ENCODE measurements around the gene FOXB2. TPM values are rescaled to one million over a fixed set of nuclear protein-coding genes. Genes with fewer than 3 reads are reported as not detected.

The FOXB2 gene
- total and polyA plus RNA-seq, 2 of the 13 experiments (the other 11 are each of a cell fraction or from before 2014, with no cell fraction given) = not detected

GRCh38 chr9:77015327-77016048 is 4.0 kb upstream of the FOXB2 start:
- Histone ChIP-seq H4K20me1 (ENCODE audit: insufficient read depth, low read length) (no peaks in the 10 kb centered on the region), H3K9ac (ENCODE audit: insufficient read depth, low read depth, low read length) (no peak overlapping the region), H3K4me2 (ENCODE audit: low read depth, low read length) (no peak overlapping the region), H2AFZ (ENCODE audit: low read length) (no peak overlapping the region), H3K79me2 (ENCODE audit: insufficient read depth, low read length) (no peaks in the 10 kb centered on the region), H3K9me3 (ENCODE audit: low read length) (no peaks in the 10 kb centered on the region), H3K27me3 (ENCODE audit: control insufficient read depth in 1 of 2, insufficient read depth in 2 of 2, low read length in 2 of 2) (peaks cover 6 to 78% of the 10 kb centered on the region in 2 experiments), H3K36me3 (replicated peaks in 1 of 2; ENCODE audit: control insufficient read depth in 1 of 2, insufficient read depth in 2 of 2, low read length in 2 of 2) (no peaks in the 10 kb centered on the region), H3K4me1 (ENCODE audit: insufficient read depth, low read length) (no peaks in the 10 kb centered on the region), H3K4me3 (replicated peaks in 1 of 3; ENCODE audit: insufficient read depth in 1 of 3, low read depth in 2 of 3, low read length in 3 of 3) (no peak overlapping the region), H3K27ac (ENCODE audit: extremely low read length, insufficient read depth, low read length) (no peak overlapping the region)
- WGBS (ENCODE audit: low lambda C conversion rate) = 30% methylated on average over 30 of the region's 31 CpGs
- TF ChIP-seq MYNN (CRISPR knock-in tag; IDR thresholded peaks at IDR 0.05; ENCODE audit: low read depth) (no peak), REXO4 (CRISPR knock-in tag; IDR thresholded peaks at IDR 0.05; ENCODE audit: borderline replicate concordance) (no peak), ZNF282 (IDR thresholded peaks at IDR 0.05; ENCODE audit: partially characterized antibody) (no peak), HOXA3 (CRISPR knock-in tag; IDR thresholded peaks at IDR 0.05) (no peak), RFXAP (CRISPR knock-in tag; IDR thresholded peaks at IDR 0.05; ENCODE audit: borderline replicate concordance) (no peak), ZNF883 (CRISPR knock-in tag; IDR thresholded peaks at IDR 0.05; ENCODE audit: not compliant biosample characterization) (no peak), ZNF274 (CRISPR knock-in tag; IDR thresholded peaks at IDR 0.05) (no peak), MIER3 (CRISPR knock-in tag; IDR thresholded peaks at IDR 0.05; ENCODE audit: borderline replicate concordance) (no peak), HOXA7 (CRISPR knock-in tag; IDR thresholded peaks at IDR 0.05) (no peak)
- TF ChIP-seq, protein P1, sequence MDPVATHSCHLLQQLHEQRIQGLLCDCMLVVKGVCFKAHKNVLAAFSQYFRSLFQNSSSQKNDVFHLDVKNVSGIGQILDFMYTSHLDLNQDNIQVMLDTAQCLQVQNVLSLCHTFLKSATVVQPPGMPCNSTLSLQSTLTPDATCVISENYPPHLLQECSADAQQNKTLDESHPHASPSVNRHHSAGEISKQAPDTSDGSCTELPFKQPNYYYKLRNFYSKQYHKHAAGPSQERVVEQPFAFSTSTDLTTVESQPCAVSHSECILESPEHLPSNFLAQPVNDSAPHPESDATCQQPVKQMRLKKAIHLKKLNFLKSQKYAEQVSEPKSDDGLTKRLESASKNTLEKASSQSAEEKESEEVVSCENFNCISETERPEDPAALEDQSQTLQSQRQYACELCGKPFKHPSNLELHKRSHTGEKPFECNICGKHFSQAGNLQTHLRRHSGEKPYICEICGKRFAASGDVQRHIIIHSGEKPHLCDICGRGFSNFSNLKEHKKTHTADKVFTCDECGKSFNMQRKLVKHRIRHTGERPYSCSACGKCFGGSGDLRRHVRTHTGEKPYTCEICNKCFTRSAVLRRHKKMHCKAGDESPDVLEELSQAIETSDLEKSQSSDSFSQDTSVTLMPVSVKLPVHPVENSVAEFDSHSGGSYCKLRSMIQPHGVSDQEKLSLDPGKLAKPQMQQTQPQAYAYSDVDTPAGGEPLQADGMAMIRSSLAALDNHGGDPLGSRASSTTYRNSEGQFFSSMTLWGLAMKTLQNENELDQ (CRISPR knock-in tag; IDR thresholded peaks at IDR 0.05; ENCODE audit: borderline replicate concordance) = no peak
- TF ChIP-seq, protein P2, sequence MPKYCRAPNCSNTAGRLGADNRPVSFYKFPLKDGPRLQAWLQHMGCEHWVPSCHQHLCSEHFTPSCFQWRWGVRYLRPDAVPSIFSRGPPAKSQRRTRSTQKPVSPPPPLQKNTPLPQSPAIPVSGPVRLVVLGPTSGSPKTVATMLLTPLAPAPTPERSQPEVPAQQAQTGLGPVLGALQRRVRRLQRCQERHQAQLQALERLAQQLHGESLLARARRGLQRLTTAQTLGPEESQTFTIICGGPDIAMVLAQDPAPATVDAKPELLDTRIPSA (CRISPR knock-in tag; IDR thresholded peaks at IDR 0.05; ENCODE audit: borderline replicate concordance) = no peak
- in situ Hi-C loops (cut with HindIII; ENCODE audit: extremely low pct_ligation_motif_present, low pct_unique_long_range_greater_than_20kb) (no loop called here), intact Hi-C loops (cut with micrococcal nuclease; ENCODE audit: unreplicated experiment) (no loop called here)
- DNase-seq (ENCODE audit: low spot score) (no peak), FAIRE-seq (no peak), ATAC-seq (no peak)
- ChIA-PET CTCF (ENCODE audit: low intra/inter-chr PET ratio, low total read pairs) (no interaction called here), POLR2A (no interaction called here)
- no TSS peak for BruUV-seq (replicated peaks)
